ENCODE results near the gene DPY19L1.
"Not testable (repeated sequence)": the region's sequence is repeated elsewhere in the genome, so short reads cannot be mapped to it uniquely, and the experiment has no call there.

DPY19L1 gene

GRCh38 chr7:34991938-34992840, 45.1 kb downstream of the DPY19L1 start:
- DNase-seq (ENCODE audit: low spot score) = peak; percentile 85
- FAIRE-seq = peak; percentile 95

DNA sequence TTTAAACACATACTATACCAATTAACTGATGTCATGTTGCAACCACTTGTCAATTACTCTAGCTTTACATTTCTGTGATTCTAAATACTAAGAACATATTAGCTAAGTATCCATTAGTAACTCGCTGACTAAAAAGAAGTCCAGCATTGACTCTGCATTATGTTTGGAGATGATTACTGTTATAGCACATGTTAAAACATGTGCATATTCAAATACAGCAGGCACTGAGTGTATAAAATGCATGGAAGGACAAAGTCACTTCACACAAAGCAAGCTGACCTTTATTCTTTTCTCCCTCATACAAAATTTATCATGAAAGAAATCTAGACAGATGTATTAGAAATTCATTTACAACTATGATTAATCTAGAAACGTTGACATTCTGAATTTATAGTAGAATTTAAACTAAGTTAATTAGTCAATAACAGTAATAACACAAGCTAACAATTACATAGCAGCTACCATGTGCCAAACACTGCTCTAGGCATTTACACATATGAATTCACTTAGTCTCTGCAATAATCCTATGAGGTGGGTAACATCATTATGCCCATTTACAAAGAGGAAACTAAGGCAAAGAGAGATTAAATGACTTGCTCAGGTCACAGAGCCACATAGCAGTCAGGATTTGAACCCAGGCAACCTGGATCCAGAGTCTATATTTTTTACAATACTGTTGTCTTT, 48.7 kb downstream of the DPY19L1 start:
- DNase-seq (ENCODE audit: low spot score); FAIRE-seq: not testable (repeated sequence)

- not testable (repeated sequence) for DNase-seq (ENCODE audit: low spot score); FAIRE-seq
Measured at GRCh38 chr7:34985155-34985554, 52.1 kb downstream of the DPY19L1 start.

- FAIRE-seq; DNase-seq (ENCODE audit: low spot score): not testable (repeated sequence)
Measured at GRCh38 chr7:34984140-34984539, 53.1 kb downstream of the DPY19L1 start.

GRCh38 chr7:34982371-34983019, 54.8 kb downstream of the DPY19L1 start:
- DNase-seq (ENCODE audit: low spot score) (no peak), FAIRE-seq (no peak)

- FAIRE-seq; DNase-seq (ENCODE audit: low spot score): not testable (repeated sequence)
Measured at GRCh38 chr7:34979124-34979523, 58.2 kb downstream of the DPY19L1 start.

- DNase-seq (ENCODE audit: low spot score) (no peak), FAIRE-seq (no peak)
Measured at GRCh38 chr7:34973400-34973760, 63.9 kb downstream of the DPY19L1 start.

DNA sequence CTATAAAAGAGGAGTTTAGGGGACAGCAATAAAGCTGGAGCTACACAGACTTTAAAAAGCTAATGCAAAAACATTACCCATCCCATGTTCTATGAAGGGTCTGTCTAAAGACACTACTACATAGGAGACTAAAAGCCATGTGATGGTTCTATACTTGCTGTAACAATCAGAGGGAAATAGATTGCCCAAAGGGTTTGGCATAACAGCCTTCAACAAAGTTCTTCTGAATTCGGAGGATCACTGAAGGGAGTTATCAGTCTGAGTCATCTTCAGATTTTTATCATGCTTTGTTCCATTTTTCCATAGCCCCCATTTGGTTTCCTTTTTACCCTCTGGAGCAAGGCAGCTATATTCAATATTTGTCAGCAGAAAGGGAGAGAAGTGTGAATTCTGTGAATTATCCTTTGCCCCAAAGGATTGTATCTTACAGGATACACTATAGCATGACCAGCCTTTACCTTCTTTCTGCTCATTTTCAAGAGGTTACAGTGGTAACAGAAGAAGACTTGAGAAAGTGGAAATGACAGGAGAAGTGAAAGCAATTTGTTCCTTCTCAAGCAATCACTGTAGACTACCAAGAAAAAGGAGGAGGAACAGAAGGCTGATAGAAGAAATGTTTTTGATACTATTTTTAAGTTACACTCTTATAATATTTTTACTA, 64.4 kb downstream of the DPY19L1 start:
- FAIRE-seq; DNase-seq (ENCODE audit: low spot score): not testable (repeated sequence)

- DNase-seq (ENCODE audit: low spot score); FAIRE-seq: not testable (repeated sequence)
Measured at GRCh38 chr7:34967818-34968217, 69.5 kb downstream of the DPY19L1 start.

GRCh38 chr7:34966504-34966903, 70.8 kb downstream of the DPY19L1 start:
- DNase-seq (ENCODE audit: low spot score); FAIRE-seq: not testable (repeated sequence)

GRCh38 chr7:34958021-34958420, 79.3 kb downstream of the DPY19L1 start:
- no peak for DNase-seq (ENCODE audit: low spot score)
- no peak for FAIRE-seq

DNA sequence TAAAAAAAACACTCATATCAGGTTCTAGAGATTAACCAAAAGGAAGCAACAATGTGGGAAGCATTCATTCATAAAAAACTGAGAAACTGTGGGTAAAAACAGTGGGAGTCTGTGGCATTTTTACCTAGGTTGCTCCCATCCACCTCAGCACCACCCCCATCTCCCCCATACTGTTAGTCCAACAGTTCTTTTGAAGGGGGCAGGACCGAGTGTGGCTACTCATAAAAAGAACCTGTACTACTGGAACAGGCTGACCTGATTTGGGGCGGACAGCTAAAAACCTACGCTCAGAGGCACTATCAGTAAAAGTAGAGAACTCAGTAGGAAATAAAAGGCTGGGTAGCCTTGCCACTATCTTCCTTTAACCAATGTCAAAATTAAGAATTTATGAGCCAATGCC, 84.5 kb downstream of the DPY19L1 start:
- FAIRE-seq = no peak
- DNase-seq (ENCODE audit: low spot score) = no peak

DNA sequence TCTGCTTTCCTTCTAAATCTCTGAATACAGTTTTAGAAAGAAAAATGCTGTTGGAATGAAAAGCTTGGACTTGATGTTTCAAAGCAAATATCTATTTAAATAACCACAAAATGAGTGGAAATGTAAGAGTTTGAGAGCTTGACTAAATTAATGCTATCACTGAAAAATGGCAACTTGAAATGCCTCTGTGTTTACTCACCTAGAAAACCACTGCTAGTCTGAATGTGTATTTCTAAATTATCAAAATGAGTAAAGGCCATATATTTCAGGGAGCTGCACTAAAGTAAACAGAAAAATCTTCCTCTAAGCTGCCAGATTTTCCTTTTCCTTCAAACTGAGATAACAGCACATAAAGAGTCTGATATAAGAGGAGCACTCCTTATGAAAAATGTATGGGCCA, 87.9 kb downstream of the DPY19L1 start:
- no peak for DNase-seq (ENCODE audit: low spot score)
- FAIRE-seq = no peak

- not testable (repeated sequence) for DNase-seq (ENCODE audit: low spot score)
- peak; percentile 14 for FAIRE-seq
Measured at GRCh38 chr7:34947427-34947826, 89.9 kb downstream of the DPY19L1 start.

DNA sequence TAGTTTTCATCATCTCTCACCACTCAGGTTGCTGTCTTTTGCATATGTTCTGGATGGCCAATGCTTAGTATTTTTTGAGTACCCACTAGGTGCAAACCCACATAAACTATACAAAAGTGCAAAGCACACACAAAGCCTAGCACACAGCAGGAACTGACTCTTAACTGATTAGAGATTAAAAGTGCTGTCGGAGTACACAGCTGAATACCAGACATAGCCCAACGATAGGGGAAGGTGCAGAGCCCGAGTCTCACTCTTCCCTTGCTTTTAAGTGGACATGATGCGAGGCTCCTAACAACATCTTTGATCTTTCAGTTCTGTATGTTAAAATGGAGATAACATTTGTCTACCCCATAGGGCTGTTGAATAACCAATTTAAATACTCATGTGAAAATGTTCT, 90.8 kb downstream of the DPY19L1 start:
- no peak for FAIRE-seq
- DNase-seq (ENCODE audit: low spot score) = no peak

GRCh38 chr7:34945894-34946477, 91.3 kb downstream of the DPY19L1 start:
- FAIRE-seq; DNase-seq (ENCODE audit: low spot score): not testable (repeated sequence)

GRCh38 chr7:34939175-34939574, 98.1 kb downstream of the DPY19L1 start:
- FAIRE-seq (no peak), DNase-seq (ENCODE audit: low spot score) (peak; percentile 60)

GRCh38 chr7:34935735-34936165, 101.5 kb downstream of the DPY19L1 start:
- not testable (repeated sequence) for DNase-seq (ENCODE audit: low spot score); FAIRE-seq

- no peak for DNase-seq (ENCODE audit: low spot score)
- no peak for FAIRE-seq
Measured at GRCh38 chr7:34931739-34932138, 105.5 kb downstream of the DPY19L1 start.

- FAIRE-seq; DNase-seq (ENCODE audit: low spot score): not testable (repeated sequence)
Measured at GRCh38 chr7:34929783-34930182, 107.5 kb downstream of the DPY19L1 start.

- no peak for DNase-seq (ENCODE audit: low spot score)
- FAIRE-seq = no peak
Measured at GRCh38 chr7:34928560-34928959, 108.7 kb downstream of the DPY19L1 start.

Data from RCC 7860 (cell line).